SIG-M5 (cell line): ENCODE data around the gene IL4.

Experiments used
- DNase-seq: peaks from one replicate; lab custom pipeline; 2025; lab: John Stamatoyannopoulos, UW

Gene IL4

DNA sequence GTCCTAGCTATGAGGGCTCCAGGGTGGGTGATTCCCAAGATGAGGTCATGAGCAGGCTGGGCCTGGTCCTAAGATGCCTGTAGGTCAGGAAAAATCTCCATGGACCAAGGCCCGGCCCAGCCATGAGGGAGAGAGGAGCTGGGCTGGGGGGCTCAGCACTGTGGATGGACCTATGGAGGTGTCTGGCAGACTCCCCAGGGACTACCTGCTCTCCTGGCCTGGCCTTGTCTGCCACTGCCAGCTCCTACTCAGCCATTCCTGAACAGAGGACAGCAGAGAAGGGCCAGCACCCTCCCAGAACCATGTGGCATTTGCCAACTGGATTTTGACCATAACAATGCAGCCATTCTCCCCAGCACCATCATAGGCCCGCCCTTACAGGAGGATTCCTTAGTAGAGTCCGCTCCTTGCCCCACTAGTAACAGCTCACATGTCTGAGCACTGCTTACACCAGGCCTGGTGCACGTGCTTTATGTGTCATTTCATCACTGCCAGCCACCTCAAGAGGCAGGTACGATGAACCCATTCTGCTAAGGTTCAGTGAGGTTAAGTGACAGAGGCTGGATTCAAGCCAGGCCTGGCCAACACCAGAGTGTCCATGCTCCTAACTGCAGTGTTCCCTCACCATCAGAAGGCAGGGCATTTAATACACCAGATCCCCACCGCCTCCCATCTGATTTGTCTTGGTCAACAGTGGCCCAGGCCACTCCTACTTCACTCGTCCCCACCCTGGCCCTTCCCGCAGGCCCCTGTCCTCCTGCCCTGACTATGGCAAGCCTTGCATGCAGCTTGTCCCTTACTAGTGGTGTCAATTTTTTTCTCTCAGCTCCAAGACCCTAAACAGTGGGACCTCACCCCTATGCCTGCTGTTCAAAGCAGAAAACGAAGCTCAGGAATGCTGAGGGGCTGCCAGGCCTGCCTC lies 15.1 kb upstream of the IL4 start:
- DNase-seq: no peak

DNA sequence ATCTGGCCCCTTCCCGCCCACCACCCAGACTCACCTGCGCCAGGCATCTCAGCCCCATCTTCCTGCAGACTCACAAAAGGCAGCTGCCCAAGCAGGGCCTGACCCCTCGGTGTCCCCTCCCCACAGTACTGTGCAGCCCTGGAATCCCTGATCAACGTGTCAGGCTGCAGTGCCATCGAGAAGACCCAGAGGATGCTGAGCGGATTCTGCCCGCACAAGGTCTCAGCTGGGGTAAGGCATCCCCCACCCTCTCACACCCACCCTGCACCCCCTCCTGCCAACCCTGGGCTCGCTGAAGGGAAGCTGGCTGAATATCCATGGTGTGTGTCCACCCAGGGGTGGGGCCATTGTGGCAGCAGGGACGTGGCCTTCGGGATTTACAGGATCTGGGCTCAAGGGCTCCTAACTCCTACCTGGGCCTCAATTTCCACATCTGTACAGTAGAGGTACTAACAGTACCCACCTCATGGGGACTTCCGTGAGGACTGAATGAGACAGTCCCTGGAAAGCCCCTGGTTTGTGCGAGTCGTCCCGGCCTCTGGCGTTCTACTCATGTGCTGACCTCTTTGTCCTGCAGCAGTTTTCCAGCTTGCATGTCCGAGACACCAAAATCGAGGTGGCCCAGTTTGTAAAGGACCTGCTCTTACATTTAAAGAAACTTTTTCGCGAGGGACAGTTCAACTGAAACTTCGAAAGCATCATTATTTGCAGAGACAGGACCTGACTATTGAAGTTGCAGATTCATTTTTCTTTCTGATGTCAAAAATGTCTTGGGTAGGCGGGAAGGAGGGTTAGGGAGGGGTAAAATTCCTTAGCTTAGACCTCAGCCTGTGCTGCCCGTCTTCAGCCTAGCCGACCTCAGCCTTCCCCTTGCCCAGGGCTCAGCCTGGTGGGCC lies 13.9 kb upstream of the IL4 start:
- no peak for DNase-seq

DNA sequence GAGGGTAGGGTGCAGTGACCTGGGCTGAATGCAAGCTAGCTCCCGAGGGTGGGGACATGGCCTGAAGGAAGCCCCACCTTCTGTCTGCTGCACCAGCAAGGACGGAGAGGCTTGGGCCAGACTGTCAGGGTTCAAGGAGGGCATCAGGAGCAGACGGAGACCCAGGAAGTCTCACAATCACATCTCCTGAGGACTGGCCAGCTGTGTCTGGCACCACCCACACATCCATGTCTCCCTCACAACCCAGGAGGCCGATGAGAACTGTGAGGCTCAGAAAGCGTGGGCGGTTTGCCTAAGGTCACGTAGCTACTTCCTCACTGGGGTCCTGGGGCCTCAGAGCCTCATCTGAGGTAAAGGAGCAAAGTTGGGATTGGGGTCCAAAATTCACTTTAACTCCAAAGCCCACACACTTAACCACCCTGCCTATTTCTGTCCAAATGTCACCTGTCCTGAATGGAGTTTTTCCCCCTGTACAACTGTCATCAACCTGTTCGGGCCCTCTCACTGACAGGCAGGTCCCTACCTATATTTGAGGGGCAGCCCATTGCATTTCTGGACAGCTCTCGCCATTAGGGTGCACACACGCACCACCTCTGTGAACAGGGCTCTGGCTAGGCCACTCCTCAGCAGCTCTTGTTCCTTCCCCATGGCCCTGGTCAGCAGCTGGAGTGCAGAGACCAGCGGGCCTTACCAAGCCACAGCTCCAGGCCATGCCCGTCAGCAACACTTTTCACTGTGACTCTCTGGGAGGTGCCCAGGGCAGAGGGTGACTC lies 12.4 kb upstream of the IL4 start:
- no peak for DNase-seq

DNA sequence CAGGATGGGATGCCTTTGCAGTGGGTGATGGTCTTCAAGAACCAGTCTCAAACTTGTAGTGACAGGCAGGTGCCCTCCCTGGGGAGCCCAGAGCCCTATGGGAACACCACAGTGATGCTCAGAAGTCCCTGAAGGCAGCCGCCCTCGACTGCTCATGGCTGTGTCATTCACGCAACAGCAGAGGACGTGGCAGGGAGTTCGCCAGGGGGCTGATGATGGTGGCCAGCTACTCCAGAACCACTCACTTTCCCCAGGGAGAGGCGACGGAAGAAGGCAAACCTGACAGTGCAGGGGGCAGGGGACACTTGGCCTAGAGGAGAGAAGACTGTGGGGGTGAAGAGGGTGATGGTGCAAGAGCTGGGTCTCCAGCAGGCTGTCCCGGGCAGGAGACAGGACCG lies 11.8 kb upstream of the IL4 start:
- DNase-seq: no peak

DNA sequence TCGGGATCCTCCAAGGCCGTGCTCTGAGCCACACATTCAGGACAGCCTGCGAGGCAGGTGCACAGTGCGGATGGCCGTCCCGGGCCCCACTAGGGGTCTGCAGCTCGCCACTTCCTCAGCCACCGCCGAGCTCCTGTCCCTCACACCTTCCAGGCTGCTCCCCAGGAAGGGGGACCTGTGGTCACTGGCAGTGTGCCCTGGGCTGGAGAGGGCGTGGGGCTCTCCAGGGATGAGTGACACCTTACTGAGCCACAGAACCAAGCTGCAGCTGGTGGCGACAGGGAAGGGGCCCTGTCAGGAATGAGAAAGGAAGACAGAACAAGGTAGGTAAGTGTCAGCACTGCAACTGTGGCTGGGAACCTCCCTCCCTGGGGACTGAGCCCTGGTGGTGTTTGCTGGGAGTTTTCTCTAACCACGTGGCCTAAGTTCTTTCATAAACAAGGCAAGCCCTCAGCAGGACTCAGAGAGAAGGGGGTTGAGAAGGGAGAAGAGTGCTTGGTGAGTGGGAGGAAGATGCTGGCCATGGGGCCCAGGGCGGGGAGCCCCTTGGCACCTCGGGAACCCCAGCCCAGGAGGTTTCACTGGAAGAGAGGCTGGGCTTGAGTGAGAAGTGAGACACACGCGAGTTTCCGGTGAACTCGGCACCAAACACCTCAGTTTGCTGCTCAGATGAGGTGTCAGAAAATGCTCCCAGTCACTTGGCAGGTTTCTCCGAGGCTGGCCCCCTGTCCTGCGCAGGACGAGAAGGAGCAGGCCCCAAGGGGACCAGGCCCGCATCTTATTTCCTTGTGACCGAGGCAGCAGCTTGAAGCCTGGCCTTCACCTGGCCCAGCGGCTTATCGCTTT lies 10.6 kb upstream of the IL4 start:
- no peak for DNase-seq

DNA sequence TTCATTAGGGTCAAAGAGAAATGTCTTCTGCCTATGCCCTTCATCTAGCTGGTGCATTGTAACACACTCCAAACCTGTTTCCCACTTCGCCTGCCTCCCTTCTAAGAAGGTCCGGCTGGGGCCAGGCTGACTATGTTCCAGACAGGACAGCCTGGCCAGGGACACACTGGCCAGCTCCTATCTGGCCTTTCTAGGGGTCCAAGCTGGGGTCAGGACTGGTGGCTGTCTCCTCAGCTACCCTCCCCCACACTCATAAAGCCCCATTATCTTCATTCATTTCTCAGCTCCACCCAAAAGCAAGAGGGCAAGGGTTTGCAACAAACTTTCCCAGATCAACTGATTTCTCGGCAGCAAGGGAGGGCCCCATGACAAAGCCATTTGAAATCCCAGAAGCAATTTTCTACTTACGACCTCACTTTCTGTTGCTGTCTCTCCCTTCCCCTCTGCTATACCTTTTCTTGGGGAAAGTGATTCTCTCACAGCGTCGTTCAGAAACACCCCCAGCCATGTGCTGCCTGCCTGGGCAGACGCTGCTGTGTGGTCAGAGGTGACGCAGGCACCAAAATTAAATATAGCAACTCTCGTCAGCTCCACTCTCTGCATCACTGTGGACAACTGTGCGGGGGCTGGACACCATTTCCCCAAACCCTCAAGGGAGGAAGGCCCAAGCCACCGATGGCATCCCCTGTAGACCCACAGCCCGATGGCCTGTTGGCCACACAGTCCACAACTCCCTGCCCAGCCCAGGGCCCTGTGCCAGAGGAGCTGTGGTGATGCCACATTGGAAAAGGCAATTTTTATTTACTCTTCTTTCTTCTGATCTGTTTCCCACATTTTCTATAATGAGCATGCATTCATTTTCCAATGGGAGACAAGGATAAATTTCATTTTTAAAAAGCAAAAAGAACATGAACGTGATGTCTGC lies 9.8 kb upstream of the IL4 start:
- DNase-seq: no peak

DNA sequence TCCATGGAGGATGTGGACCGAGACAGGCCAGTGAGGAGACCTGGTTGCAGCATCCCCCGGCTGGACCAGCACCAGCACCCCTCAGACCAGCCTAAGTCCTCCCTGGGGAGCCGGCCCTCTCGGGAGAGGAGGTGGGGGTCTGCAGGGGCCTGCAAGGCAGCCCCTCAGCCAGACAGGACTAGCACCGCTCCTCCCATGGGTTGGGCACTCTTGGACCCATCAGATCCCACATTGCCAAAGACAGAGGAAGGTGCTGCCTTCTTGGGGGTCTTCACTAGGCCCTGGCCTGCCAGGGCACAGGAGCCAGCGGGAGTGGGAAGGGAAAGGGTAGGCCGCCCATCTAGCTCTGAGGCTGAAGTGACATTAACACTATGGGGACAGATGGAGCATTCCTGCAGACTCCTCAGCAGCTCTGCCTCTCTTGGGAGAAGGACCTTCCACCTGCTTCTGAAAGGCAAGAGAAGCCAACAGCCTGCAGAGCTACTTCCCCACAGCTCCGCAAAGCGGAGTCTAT lies 9.0 kb upstream of the IL4 start:
- DNase-seq: no peak

DNA sequence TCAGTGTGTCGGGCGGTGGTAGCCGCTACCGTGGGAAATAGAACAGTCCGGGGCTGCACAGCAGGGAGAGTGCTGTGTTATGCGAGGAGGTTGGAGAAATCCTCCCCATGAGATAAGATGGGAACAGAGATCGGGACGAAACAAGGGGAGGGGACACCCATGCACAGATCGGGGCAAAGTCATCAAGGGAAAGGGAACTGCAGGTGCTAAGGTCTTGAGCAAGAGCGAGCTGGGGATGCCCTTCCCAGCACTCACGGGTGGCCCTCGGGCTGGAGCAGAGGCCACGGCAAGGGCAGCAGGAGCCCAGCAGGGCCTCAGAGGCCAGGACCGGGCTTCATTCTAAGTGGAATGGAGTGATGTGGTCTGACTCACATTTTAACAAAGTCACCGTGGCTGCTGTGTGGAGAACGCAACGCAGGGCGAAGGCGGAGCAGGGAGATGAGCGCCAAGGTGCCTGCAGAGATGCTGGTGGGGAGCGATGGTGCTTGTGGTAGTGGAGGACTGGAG lies 8.2 kb upstream of the IL4 start:
- no peak for DNase-seq

DNA sequence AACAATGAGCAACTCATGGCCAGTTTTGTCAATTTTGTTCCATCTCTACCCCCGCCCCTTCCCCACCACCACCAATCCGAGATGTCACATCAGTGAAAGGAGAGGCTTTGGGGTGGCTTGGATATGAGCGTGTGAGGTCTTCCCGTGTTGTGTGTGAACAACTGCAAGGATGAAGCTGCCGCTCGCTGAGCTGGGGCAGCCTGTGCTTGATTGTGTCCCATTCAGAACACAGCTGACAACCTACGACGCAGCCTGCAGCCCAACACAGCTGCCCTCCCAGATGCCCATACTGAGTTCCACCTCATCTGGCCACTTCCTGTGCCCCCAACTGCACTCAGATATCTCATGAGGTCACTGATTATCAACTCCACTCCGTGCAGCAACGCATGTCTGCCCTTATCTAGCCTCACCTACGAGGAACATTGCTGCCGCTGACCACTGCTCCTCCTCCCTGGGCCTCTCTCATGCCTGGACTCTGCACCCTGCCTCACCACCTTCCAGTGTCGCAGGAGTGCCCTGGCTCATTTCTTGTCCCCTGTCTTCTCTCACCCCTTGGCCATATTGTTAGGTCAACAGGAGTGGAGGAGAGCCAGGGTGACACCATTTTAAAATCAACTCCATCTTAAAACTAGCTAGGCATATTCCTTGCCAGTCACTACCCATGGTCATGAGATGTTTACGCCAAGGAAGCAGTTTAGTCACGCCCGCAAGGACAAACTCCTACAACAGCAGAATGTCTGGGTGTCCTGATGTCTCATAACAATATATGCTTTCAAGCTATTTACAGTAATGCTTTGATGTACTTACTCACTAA lies 7.3 kb upstream of the IL4 start:
- DNase-seq: no peak

DNA sequence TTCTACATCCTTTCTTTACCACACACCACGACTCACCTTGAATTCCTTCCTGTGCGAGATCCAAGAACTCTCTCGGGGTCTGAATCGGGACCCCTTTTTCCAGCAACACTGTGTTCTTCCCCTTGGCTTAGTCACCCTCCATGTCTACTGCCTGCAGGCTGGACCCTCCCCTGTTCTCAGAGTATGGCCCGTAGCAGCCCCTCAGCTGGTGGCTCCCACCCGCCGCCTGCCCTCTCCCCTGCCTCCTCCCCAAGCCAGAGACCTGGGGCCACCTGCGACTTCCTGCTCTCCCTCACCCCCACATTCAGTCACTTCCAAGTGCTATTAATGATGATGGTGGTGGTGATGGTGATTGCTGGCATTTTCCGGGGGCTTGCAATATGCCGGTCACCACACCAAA lies 6.5 kb upstream of the IL4 start:
- no peak for DNase-seq

DNA sequence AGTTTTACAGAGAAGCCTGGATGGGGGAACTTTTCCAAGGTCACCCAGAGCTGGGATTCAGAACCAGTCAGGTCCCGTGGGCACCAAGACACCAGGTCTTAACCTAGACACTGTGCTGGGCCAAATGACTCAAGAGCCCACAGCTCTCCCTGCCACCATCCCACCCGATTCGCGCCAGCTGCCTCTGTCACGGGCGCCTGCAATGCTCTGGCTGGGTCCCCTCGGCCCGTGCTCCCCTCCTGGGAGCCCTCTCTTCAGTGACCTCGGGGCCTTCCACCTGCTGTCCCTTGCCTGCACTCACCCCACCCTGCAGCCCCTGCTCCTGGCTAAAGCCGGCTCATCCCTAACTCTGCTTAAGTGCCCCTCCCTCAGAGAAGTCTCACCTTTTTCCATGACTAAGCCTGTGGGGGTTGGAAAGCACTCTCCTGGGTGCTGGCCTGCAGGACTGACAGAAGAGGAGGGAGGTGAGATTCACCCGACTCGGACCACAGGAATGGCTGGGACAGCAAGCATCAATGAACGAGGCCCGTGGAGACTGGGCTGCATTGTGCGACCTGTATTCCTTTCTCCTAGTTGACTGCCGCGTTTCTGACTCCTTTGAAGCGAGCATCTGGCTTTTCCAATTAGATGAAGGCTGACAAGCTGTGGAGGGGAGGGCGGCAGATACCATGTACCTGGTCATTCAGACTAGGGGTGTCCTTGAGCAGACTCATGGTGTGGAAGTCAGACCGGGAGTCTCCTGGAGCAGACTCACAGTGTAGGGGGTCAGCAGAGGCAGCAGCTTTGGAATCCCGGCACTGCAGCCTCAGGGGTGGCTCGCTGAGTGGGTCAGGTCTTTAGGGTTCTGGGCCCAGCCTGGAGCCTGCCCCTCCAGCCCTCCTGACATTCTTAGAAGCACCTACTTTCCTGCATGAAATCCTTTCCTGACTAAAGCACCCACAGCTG lies 5.8 kb upstream of the IL4 start:
- no peak for DNase-seq

DNA sequence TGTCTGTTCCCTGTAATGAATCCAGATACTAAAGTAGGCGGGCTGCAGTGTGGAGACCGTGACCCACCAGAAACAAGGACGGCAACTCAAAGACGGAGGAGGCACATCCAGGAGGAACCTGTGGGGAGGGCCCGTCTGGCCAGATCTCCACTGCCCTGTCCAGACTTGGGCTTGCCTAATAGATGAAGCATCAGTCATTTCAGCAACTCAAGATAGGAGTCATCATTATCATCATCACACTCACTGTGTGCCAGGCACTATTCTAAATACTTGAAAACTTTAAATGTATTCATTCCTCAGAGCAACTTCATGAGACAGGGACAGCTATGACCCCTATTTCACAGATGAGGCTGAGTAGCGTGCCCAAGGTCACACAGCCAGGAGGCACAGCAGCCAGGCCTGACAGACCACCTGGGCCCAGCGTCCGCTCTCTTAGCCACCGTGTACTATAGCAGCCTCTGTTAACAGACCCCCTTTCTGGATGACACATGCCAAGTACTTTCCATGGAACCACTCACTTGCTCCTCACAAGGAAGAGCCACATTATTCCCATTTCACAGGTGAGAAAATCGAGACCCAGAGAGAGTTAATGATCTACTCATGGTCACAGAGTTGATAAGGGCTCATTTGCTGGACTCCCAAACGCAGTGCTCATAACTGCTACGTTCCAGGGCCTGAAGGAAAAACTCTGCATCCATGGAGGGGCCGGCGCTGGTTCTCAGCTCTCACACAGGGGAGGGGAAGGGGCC lies 4.9 kb upstream of the IL4 start:
- no peak for DNase-seq

DNA sequence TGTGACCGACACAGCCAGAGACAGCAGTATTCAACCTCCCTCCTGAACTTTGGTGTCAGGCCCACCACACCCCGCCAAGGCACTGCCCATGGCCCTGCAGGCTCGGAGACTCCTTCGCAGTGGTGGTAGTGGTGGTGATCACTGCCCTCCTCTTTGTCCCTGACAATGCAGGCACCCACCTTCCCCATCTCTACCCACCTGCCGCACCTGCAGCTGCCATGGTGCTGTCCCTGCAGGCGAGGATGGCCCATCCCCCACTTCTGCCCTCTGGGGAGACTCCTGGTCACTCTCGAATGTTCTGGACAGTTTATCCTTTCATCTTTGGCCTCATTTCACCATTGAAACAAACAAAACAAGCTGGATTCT lies 4.4 kb upstream of the IL4 start:
- DNase-seq: no peak

DNA sequence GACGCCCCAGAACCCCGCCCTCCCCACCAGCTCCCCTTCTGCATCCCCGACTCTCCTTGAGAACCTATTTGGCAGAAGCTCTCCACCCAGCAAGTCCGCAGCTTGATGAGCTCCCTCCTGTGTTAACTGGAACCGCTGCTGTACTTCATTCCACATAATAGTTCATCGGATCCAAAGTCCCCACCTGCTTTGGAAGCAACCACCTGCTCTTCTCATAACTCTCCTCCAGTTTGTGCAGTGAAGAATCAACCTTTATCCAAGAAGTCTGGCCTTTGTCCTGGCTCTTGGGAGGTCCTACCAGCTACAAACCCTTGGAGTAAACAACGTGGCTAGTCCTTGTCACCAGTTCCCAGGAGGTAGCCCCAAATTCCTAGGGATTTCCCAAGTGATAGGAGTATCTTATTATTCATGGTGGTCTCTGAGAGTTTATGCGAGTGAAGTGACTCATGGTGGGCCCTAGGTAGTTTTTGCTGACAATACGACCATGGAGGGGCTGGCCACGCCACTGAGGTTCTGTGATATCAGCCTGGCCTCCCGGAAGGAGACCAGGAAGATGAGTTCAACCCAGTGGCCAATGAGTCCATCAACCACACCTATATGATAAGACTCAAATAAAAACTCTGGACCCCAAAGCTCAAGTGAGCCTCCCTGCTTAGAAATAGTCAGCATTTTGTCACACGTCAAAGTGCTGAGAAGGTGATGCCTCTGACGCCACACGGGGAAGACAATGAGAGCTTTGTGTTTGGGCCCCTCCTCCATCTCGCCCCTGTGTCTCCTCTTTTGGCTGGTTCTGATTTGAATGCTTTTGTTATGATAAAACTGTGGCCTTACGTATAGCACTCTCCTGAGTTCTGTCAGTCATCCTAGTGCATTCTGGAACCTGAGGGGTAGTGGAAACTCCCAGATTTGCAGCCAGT lies 3.6 kb upstream of the IL4 start:
- DNase-seq: no peak

DNA sequence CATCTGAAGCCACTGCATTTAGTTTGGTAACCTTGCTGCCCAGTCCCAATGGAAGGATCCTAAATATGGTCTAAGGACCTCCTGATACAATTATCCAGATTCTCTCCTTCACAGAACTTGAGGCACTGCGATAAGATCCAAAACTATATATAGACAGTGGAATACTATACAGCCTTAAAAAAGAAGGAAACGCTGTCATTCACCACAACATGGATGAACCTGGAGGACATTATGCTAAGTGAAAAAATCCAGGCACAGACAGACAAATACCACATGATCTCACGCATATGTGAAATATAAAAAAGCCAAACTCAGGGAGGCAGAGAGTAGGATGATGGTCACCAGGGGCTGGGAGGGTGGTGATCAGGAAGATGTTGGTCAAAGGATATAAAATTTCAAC lies 2.8 kb upstream of the IL4 start:
- DNase-seq: no peak

DNA sequence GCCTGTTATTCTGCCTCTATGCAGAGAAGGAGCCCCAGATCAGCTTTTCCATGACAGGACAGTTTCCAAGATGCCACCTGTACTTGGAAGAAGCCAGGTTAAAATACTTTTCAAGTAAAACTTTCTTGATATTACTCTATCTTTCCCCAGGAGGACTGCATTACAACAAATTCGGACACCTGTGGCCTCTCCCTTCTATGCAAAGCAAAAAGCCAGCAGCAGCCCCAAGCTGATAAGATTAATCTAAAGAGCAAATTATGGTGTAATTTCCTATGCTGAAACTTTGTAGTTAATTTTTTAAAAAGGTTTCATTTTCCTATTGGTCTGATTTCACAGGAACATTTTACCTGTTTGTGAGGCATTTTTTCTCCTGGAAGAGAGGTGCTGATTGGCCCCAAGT lies 301 bp upstream of the IL4 start:
- DNase-seq: no peak
